MG63 (cell line): ENCODE data around the gene STX5. TPM values are rescaled to one million over a fixed set of nuclear protein-coding genes. Genes with fewer than 3 reads are reported as not detected.
"Not testable (repeated sequence)": the region's sequence is repeated elsewhere in the genome, so short reads cannot be mapped to it uniquely, and the experiment has no call there.

Experiments
- DNase-seq: peaks from one replicate; pipeline ENCODE4 v3.0.0-alpha.2; 2020
- H3K27me3 ChIP-seq: fragments of 250-450 bp; sonication (Bioruptor Pico); 2 replicates; pipeline ENCODE4 v1.5.1; 2020; ENCODE audit warnings: mild to moderate bottlenecking, moderate library complexity
- H3K36me3 ChIP-seq: fragments of 250-450 bp; sonication (Bioruptor Pico); 2 replicates; pipeline ENCODE4 v1.5.1; 2020; ENCODE audit warnings: mild to moderate bottlenecking, moderate library complexity
- H3K4me3 ChIP-seq: fragments of 250-450 bp; sonication (Bioruptor Pico); 2 replicates; pipeline ENCODE4 v1.5.1; 2020; ENCODE audit warnings: mild to moderate bottlenecking, moderate library complexity
- H3K9me3 ChIP-seq: fragments of 250-450 bp; sonication (Bioruptor Pico); 2 replicates; pipeline ENCODE4 v1.5.1; 2020; ENCODE audit warnings: mild to moderate bottlenecking, moderate library complexity
- total RNA-seq: library from RNA; depleted of rRNA; stranded (reverse); fragments of >200 nt; shearing (Covaris generic); gene quantifications from 2 replicates; pipeline ENCODE4 v1.2.3, GENCODE V29; 2014; ENCODE audit warnings: low replicate concordance; rRNA removed

Gene STX5
- total RNA-seq, result 28.0 and 42.3 TPM in 2 replicates

GRCh38 chr11:62831520-62832335, at the start of gene STX5:
STX5 (minus strand) TSS chr11:62832051; CDS start chr11:62831243, 808 bp downstream.
- peak; percentile 97 for DNase-seq
- H3K27me3 ChIP-seq, result no peaks in the 10 kb centered on the region
- H3K4me3 ChIP-seq, result peak within 1 kb of the TSS; percentile 98
- peaks cover 69% of the 10 kb centered on the region for H3K36me3 ChIP-seq
- no peaks in the 10 kb centered on the region for H3K9me3 ChIP-seq

GRCh38 chr11:62880803-62881578, 49.1 kb upstream of the STX5 start, which contains the start of gene SLC3A2:
SLC3A2 (plus strand) TSS chr11:62880896; CDS start chr11:62881024, 128 bp downstream.
- peak within 1 kb of the TSS; percentile 78 for H3K4me3 ChIP-seq
- no peaks in the 10 kb centered on the region for H3K27me3 ChIP-seq
- peak; percentile 95 for DNase-seq
- no peaks in the 10 kb centered on the region for H3K9me3 ChIP-seq
- H3K36me3 ChIP-seq, result peaks cover 70% of the 10 kb centered on the region

GRCh38 chr11:62880231-62880802, 48.5 kb upstream of the STX5 start:
- Histone ChIP-seq H3K27me3 (no peaks in the 10 kb centered on the region), H3K9me3 (no peaks in the 10 kb centered on the region)

GRCh38 chr11:62879235-62879978, 47.6 kb upstream of the STX5 start:
- Histone ChIP-seq H3K36me3 (peaks cover 67% of the 10 kb centered on the region), H3K4me3 (peak overlapping the region; percentile 78), H3K27me3 (no peaks in the 10 kb centered on the region), H3K9me3 (no peaks in the 10 kb centered on the region)
- DNase-seq, result peak; percentile 88

More at GRCh38 chr11:62880231-62880802, 48.5 kb upstream of the STX5 start:
- H3K36me3 ChIP-seq, result peaks cover 70% of the 10 kb centered on the region
- peak; percentile 92 for DNase-seq
- H3K4me3 ChIP-seq, result peak overlapping the region; percentile 78

GRCh38 chr11:62876712-62877111, 44.9 kb upstream of the STX5 start:
- peaks cover 63% of the 10 kb centered on the region for H3K36me3 ChIP-seq
- H3K27me3 ChIP-seq, result no peaks in the 10 kb centered on the region
- H3K4me3 ChIP-seq, result no peak overlapping the region
- no peak for DNase-seq
- no peaks in the 10 kb centered on the region for H3K9me3 ChIP-seq

- Histone ChIP-seq H3K4me3 (no peak overlapping the region), H3K9me3 (no peaks in the 10 kb centered on the region), H3K27me3 (no peaks in the 10 kb centered on the region), H3K36me3 (peaks cover 65% of the 10 kb centered on the region)
- DNase-seq, result no peak
Measured at GRCh38 chr11:62875698-62876478, 44.0 kb upstream of the STX5 start.

GRCh38 chr11:62874851-62875250, 43.0 kb upstream of the STX5 start:
- Histone ChIP-seq H3K27me3 (no peaks in the 10 kb centered on the region), H3K9me3 (no peaks in the 10 kb centered on the region), H3K4me3 (no peak overlapping the region), H3K36me3 (peaks cover 71% of the 10 kb centered on the region)
- DNase-seq, result no peak

- Histone ChIP-seq H3K27me3 (no peaks in the 10 kb centered on the region), H3K9me3 (no peaks in the 10 kb centered on the region), H3K4me3 (no peak overlapping the region), H3K36me3 (peaks cover 58% of the 10 kb centered on the region)
- no peak for DNase-seq
Measured at GRCh38 chr11:62865635-62866034, 33.8 kb upstream of the STX5 start.

GRCh38 chr11:62863687-62864335, 32.0 kb upstream of the STX5 start:
- no peak for DNase-seq
- H3K36me3 ChIP-seq, result peaks cover 56% of the 10 kb centered on the region
- no peaks in the 10 kb centered on the region for H3K27me3 ChIP-seq
- H3K4me3 ChIP-seq, result no peak overlapping the region
- no peaks in the 10 kb centered on the region for H3K9me3 ChIP-seq

GRCh38 chr11:62861564-62862192, 29.8 kb upstream of the STX5 start:
- not testable (repeated sequence) for H3K9me3 ChIP-seq, H3K27me3 ChIP-seq
- peaks cover 59% of the 10 kb centered on the region for H3K36me3 ChIP-seq

GRCh38 chr11:62860835-62861563, 29.1 kb upstream of the STX5 start:
- no peak for DNase-seq
- no peak overlapping the region for H3K4me3 ChIP-seq
- no peaks in the 10 kb centered on the region for H3K27me3 ChIP-seq
- peaks cover 59% of the 10 kb centered on the region for H3K36me3 ChIP-seq
- H3K9me3 ChIP-seq, result no peaks in the 10 kb centered on the region

More at GRCh38 chr11:62861564-62862192, 29.8 kb upstream of the STX5 start:
- DNase-seq, H3K4me3 ChIP-seq: not testable (repeated sequence)

GRCh38 chr11:62859281-62859703, 27.4 kb upstream of the STX5 start:
- not testable (repeated sequence) for H3K4me3 ChIP-seq, DNase-seq, H3K9me3 ChIP-seq, H3K27me3 ChIP-seq
- peaks cover 63% of the 10 kb centered on the region for H3K36me3 ChIP-seq

GRCh38 chr11:62858201-62858600, 26.4 kb upstream of the STX5 start:
- Histone ChIP-seq H3K4me3 (peak overlapping the region; percentile 93), H3K27me3 (no peaks in the 10 kb centered on the region), H3K9me3 (no peaks in the 10 kb centered on the region), H3K36me3 (peaks cover 66% of the 10 kb centered on the region)
- no peak for DNase-seq

- DNase-seq, result no peak
- Histone ChIP-seq H3K4me3 (peak overlapping the region; percentile 93), H3K36me3 (peaks cover 71% of the 10 kb centered on the region), H3K27me3 (no peaks in the 10 kb centered on the region), H3K9me3 (no peaks in the 10 kb centered on the region)
Measured at GRCh38 chr11:62857541-62857982, 25.7 kb upstream of the STX5 start.
